OCI-LY7 (cell line): ENCODE results near the gene FBLN2. TPM values are rescaled to one million over a fixed set of nuclear protein-coding genes. Genes with fewer than 3 reads are reported as not detected.

Source experiments
- BruUV-seq: library from RNA; stranded (reverse); fragments of 400-500 nt; replicated peaks from 2 replicates; lab custom pipeline; 2021; lab: Mats Ljungman, UMichigan
- CTCF ChIA-PET: fragments of 300-600 bp; sonication (Branson Sonifier 250); formaldehyde crosslinking; loops from one replicate; lab custom pipeline; 2022; ENCODE audit warnings: antibody characterized with exemption; ENCODE audit not compliant: unreplicated experiment; lab: Charles Lee
- POLR2A ChIA-PET: fragments of 300-600 bp; sonication (Branson Sonifier 250); formaldehyde crosslinking; loops from one replicate; lab custom pipeline; 2022; ENCODE audit warnings: antibody characterized with exemption; lab: Charles Lee
- DNase-seq: peaks from one replicate; pipeline ENCODE4 v3.0.0-alpha.2; 2015; ENCODE audit warnings: low spot score
- H2AFZ ChIP-seq: fragments of 200-600 bp; sonication (generic), shearing (Covaris generic); 2 replicates; pipeline ENCODE4 v1.6.1; 2014; ENCODE audit warnings: mild to moderate bottlenecking, antibody characterized with exemption, low read length, moderate library complexity
- H3K27ac ChIP-seq: fragments of 200-600 bp; sonication (generic); 2 replicates; pipeline ENCODE4 v1.5.1; 2014; ENCODE audit warnings: mixed run types, low read depth, mild to moderate bottlenecking, moderate library complexity, low read length, inconsistent platforms; ENCODE audit not compliant: poor library complexity, severe bottlenecking
- H3K36me3 ChIP-seq: fragments of 200-600 bp; sonication (generic); 2 replicates; pipeline ENCODE4 v1.6.1; 2014; ENCODE audit warnings: mild to moderate bottlenecking, antibody characterized with exemption, low read length, moderate library complexity, mixed read lengths; ENCODE audit not compliant: insufficient read depth
- H3K4me1 ChIP-seq: fragments of 200-600 bp; sonication (generic); 2 replicates; pipeline ENCODE4 v1.5.1; 2014; ENCODE audit warnings: mild to moderate bottlenecking, low read length; ENCODE audit not compliant: insufficient read depth, poor library complexity, severe bottlenecking
- H3K4me2 ChIP-seq: fragments of 200-600 bp; sonication (generic); 2 replicates; pipeline ENCODE4 v1.6.1; 2014; ENCODE audit warnings: mild to moderate bottlenecking, low read length
- H3K4me3 ChIP-seq: fragments of 200-600 bp; sonication (generic); 2 replicates; pipeline ENCODE4 v1.5.1; 2014; ENCODE audit warnings: mild to moderate bottlenecking, low read depth, low read length; ENCODE audit not compliant: poor library complexity, severe bottlenecking
- H3K79me2 ChIP-seq: fragments of 200-600 bp; sonication (generic); 2 replicates; pipeline ENCODE4 v1.6.1; 2016; ENCODE audit warnings: low read depth, mild to moderate bottlenecking, low read length, moderate library complexity, mixed read lengths; ENCODE audit not compliant: insufficient read depth
- H3K9me2 ChIP-seq: fragments of 200-600 bp; sonication (generic); 2 replicates; pipeline ENCODE4 v1.6.1; 2016; ENCODE audit warnings: mild to moderate bottlenecking, low read length, mixed read lengths; ENCODE audit not compliant: insufficient read depth
- H3K9me3 ChIP-seq: fragments of 200-600 bp; sonication (generic); 2 replicates; pipeline ENCODE4 v1.6.1; 2014; ENCODE audit warnings: mild to moderate bottlenecking, mixed run types, low read length, mixed read lengths
- H4K20me1 ChIP-seq: fragments of 200-600 bp; sonication (generic); 2 replicates; pipeline ENCODE4 v1.6.1; 2014; ENCODE audit warnings: mild to moderate bottlenecking, antibody characterized with exemption, low read length, moderate library complexity, mixed read lengths; ENCODE audit not compliant: insufficient read depth
- CTCF ChIP-seq: fragments of 200-600 bp; sonication (generic); conservative IDR thresholded peaks from 2 replicates; pipeline ENCODE4 v1.5.1; 2014; ENCODE audit warnings: mild to moderate bottlenecking, antibody characterized with exemption, low read length, moderate library complexity, mixed read lengths
- EZH2phosphoT487 ChIP-seq: fragments of 200-600 bp; sonication (generic); IDR thresholded peaks from 2 replicates; pipeline ENCODE4 v1.6.1; 2018; ENCODE audit warnings: low read depth, borderline replicate concordance, mild to moderate bottlenecking, mixed run types, antibody characterized with exemption, low read length, moderate library complexity, mixed read lengths
- intact Hi-C: fragments of 100-400 bp; cut with micrococcal nuclease; formaldehyde crosslinking; loops from one replicate; pipeline ENCODE4 v1.10.0; 2022; ENCODE audit not compliant: unreplicated experiment
- total RNA-seq, 2 experiments: library from RNA; depleted of rRNA in 1 of 2; stranded (reverse); fragments of >200 nt in 1 of 2; shearing (Covaris generic) in 1 of 2; gene quantifications; 2 replicates each; pipeline ENCODE4 v1.2.3, GENCODE V29; 2014 to 2022

Gene FBLN2
- total RNA-seq, 2 experiments from 2014 or later, result not detected

GRCh38 chr3:13610006-13610570 is 61.2 kb downstream of the FBLN2 start:
- H3K9me2 ChIP-seq, result no peaks in the 10 kb centered on the region
- no peak for DNase-seq
- H4K20me1 ChIP-seq, result no peaks in the 10 kb centered on the region
- H2AFZ ChIP-seq, result no peak overlapping the region
- H3K4me3 ChIP-seq, result no peak overlapping the region
- H3K27ac ChIP-seq, result no peak overlapping the region
- H3K4me1 ChIP-seq, result no peaks in the 10 kb centered on the region
- no peaks in the 10 kb centered on the region for H3K79me2 ChIP-seq
- ChIA-PET POLR2A (no interaction called here), CTCF (no interaction called here)
- no TSS peak for BruUV-seq
- no peaks in the 10 kb centered on the region for H3K36me3 ChIP-seq
- intact Hi-C loops, result no loop called here
- no peak overlapping the region for H3K4me2 ChIP-seq
- no peak for TF ChIP-seq CTCF
- TF ChIP-seq EZH2phosphoT487, result no peak
- H3K9me3 ChIP-seq, result no peaks in the 10 kb centered on the region

GRCh38 chr3:13611221-13611620 is 62.3 kb downstream of the FBLN2 start:
- POLR2A ChIA-PET, result interaction anchor here (1.2 kb wide), 1 partner anchor 21 kb away, joined by 3 read pairs; no protein-coding TSS in a partner anchor
- TF ChIP-seq CTCF (no peak), EZH2phosphoT487 (no peak)
- Histone ChIP-seq H3K36me3 (no peaks in the 10 kb centered on the region), H3K4me1 (no peaks in the 10 kb centered on the region), H3K4me3 (no peak overlapping the region), H3K9me2 (no peaks in the 10 kb centered on the region), H3K27ac (no peak overlapping the region), H3K4me2 (no peak overlapping the region), H3K79me2 (no peaks in the 10 kb centered on the region), H3K9me3 (no peaks in the 10 kb centered on the region), H2AFZ (no peak overlapping the region), H4K20me1 (no peaks in the 10 kb centered on the region)
- BruUV-seq, result no TSS peak
- intact Hi-C loops, result no loop called here
- CTCF ChIA-PET, result no interaction called here
- DNase-seq, result no peak

GRCh38 chr3:13612829-13613228 is 63.9 kb downstream of the FBLN2 start:
- Histone ChIP-seq H3K27ac (no peak overlapping the region), H3K36me3 (no peaks in the 10 kb centered on the region), H4K20me1 (no peaks in the 10 kb centered on the region), H3K79me2 (no peaks in the 10 kb centered on the region), H3K4me3 (no peak overlapping the region), H2AFZ (no peak overlapping the region), H3K9me2 (no peaks in the 10 kb centered on the region), H3K4me2 (no peak overlapping the region), H3K4me1 (no peaks in the 10 kb centered on the region), H3K9me3 (no peaks in the 10 kb centered on the region)
- TF ChIP-seq CTCF, result no peak
- TF ChIP-seq EZH2phosphoT487, result no peak
- ChIA-PET POLR2A (no interaction called here), CTCF (no interaction called here)
- DNase-seq, result no peak
- no TSS peak for BruUV-seq
- intact Hi-C loops, result no loop called here
